ENCODE measurements around the gene RXRB.

The RXRB gene

GRCh38 chr6:33166363-33166762 lies 34.1 kb downstream of the RXRB start:
- H3K4me3 ChIP-seq (replicated peaks; ENCODE audit: low read depth, low read length): no peak overlapping the region
- DNase-seq (ENCODE audit: low read depth): no peak
- TF ChIP-seq CTCF (IDR thresholded peaks at IDR 0.05; ENCODE audit: low read length, missing control alignments): no peak

GRCh38 chr6:33165581-33166258 lies 34.7 kb downstream of the RXRB start:
- no peak overlapping the region for H3K4me3 ChIP-seq (replicated peaks; ENCODE audit: low read depth, low read length)
- DNase-seq (ENCODE audit: low read depth): no peak
- no peak for TF ChIP-seq CTCF (IDR thresholded peaks at IDR 0.05; ENCODE audit: low read length, missing control alignments)

DNA sequence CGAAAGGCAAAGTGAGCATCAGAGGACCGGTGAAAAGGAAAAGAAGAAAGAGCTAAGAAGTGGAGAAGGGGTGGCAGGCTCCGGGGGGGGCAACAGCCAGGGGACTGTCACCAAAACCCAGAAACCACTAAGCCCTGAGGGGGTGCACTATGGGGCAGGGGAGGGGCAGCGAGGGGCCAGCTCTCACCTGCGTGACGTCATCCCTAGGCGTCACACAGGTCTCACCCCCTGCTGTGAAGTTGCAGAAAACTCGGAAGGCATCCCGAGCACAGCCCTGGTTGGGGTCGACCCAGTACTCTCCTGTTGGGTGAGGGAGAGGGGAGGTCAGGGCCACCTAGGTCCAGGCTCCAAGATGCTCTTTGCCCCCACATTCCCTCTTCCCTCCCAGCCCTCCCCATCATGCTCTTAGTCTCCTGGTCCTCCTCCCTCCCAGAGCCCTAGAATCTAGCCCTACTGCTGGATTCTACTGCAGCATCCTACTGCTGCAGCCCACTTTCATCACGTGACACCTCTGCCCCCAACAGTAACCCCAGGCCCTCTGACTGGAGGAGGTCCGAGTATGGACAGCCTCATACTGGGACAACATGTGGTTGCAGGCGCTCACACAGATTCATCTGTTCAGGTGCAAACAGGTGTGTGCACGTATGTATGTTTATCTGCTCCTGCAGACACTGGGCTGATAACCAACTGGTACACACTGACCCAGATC lies 35.6 kb downstream of the RXRB start:
- TF ChIP-seq CTCF (IDR thresholded peaks at IDR 0.05; ENCODE audit: low read length, missing control alignments): no peak
- no peak overlapping the region for H3K4me3 ChIP-seq (replicated peaks; ENCODE audit: low read depth, low read length)
- DNase-seq (ENCODE audit: low read depth): no peak

- H3K4me3 ChIP-seq (replicated peaks; ENCODE audit: low read depth, low read length): no peak overlapping the region
- DNase-seq (ENCODE audit: low read depth): no peak
- no peak for TF ChIP-seq CTCF (IDR thresholded peaks at IDR 0.05; ENCODE audit: low read length, missing control alignments)
Measured at GRCh38 chr6:33164176-33164575, 36.3 kb downstream of the RXRB start.

DNA sequence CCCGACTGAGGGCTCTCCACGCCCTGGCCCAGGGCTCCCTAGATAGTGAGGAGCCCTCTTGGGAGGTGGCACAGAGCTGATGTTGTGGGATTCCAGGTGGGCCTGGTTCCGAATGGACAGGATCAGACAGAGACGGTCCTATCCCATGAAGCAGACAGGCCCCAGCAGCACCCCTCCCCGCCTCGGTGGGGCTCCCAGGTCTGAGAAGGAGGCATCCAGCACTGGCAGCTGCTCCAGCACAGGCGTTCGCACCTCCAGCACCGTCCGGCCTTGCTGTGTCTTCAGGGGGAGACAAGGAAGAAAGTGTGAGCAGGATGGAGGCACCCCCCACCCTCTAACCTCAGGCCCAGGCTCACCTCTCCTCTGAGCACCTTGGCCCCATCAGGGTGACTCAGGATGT lies 36.9 kb downstream of the RXRB start:
- no peak overlapping the region for H3K4me3 ChIP-seq (replicated peaks; ENCODE audit: low read depth, low read length)
- DNase-seq (ENCODE audit: low read depth): no peak
- TF ChIP-seq CTCF (IDR thresholded peaks at IDR 0.05; ENCODE audit: low read length, missing control alignments): no peak

DNA sequence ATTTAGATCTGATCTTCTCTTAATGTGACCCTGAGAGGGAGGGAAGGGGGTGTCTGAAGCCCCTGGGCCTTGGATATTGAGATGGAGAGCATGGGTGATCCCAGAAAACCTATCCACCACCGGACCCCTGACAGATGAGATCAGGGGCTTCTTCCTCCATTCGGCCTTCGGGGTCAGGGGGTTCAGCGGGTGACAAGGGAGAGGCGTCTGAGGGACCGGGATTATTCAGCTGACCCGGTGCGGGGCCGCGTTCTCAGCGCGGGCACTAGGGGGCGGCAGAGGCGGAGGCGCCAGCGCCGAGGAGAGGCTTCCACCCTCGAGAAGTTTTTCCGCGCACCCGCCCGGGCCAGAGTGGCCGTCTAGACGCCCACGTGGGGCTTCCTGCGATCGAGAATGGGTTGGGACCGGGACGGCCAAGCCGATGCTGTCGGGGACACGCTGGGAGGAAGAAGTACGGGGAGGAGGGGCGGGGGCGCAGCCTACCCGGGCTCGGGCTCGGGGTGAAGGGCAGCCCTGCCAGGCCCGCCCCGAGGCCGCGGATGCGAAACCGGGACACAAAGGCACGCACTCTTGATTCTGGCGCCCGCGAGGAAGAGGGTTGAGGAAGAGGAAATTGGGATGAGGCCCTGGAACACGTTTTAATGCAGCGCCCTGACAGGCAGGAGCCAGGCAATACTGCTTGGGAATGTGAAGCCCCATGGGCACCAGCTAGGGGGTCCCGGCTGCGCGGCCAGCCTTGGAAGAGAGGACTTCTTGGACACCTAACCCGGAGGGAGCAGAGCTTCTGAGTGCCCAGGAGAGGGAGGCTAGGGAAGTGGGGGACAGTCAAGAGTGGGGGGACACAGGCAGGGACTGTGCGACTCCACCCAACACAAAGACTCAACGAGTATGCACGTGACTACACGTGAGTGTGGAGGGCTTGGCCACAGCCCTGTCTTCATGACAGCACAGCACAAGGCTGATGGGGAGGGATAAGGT lies 38.8 kb downstream of the RXRB start:
- H3K4me3 ChIP-seq (replicated peaks; ENCODE audit: low read depth, low read length): peak overlapping the region; percentile 51
- DNase-seq (ENCODE audit: low read depth): peak; percentile 57
- TF ChIP-seq CTCF (IDR thresholded peaks at IDR 0.05; ENCODE audit: low read length, missing control alignments): peak; percentile 79

Measured in fibroblast of pulmonary artery (primary cell).